ENCODE measurements around the gene UVRAG. TPM values are rescaled to one million over a fixed set of nuclear protein-coding genes. Genes with fewer than 3 reads are reported as not detected.
A peak's percentile ranks its signal among the peaks of the same experiment; 100 is the strongest.

The UVRAG gene
- total RNA-seq, 4 donors from 2014 or later: 16.6 to 22.1 (median 19.3) TPM

- peak in 1 of 2 donors; percentile 30 for ATAC-seq
- in situ Hi-C loops (cut with MboI; ENCODE audit: low sequenced_read_pairs in 4 of 4) (no loop called here), intact Hi-C loops (cut with DNase I; ENCODE audit: low total_unique reads) (no loop called here)
- no peaks in the 10 kb centered on the region for H3K9me3 ChIP-seq
- no peak overlapping the region for H3K27ac ChIP-seq
- H3K27me3 ChIP-seq: no peaks in the 10 kb centered on the region
- no peak for DNase-seq
- H3K4me3 ChIP-seq: no peak overlapping the region
- TF ChIP-seq POLR2A (IDR thresholded peaks at IDR 0.05) (no peak), CTCF (IDR thresholded peaks at IDR 0.05 in 4 of 5, conservative IDR thresholded peaks at IDR 0.05 in 1 of 5) (no peak)
- H3K36me3 ChIP-seq: no peaks in the 10 kb centered on the region
- peaks cover 21 to 22% of the 10 kb centered on the region in 2 donors for H3K4me1 ChIP-seq
Observed at GRCh38 chr11:75831915-75832502, 17.0 kb downstream of the UVRAG start.

- Histone ChIP-seq H3K36me3 (no peaks in the 10 kb centered on the region), H3K9me3 (no peaks in the 10 kb centered on the region), H3K4me1 (peaks cover 13 to 14% of the 10 kb centered on the region in 2 donors), H3K27me3 (no peaks in the 10 kb centered on the region), H3K4me3 (no peak overlapping the region), H3K27ac (no peak overlapping the region)
- ATAC-seq (no peak), DNase-seq (no peak)
- intact Hi-C loops (cut with DNase I; ENCODE audit: low total_unique reads) (no loop called here), in situ Hi-C loops (cut with MboI; ENCODE audit: low sequenced_read_pairs in 4 of 4) (no loop called here)
- TF ChIP-seq POLR2A (IDR thresholded peaks at IDR 0.05) (no peak), CTCF (IDR thresholded peaks at IDR 0.05 in 4 of 5, conservative IDR thresholded peaks at IDR 0.05 in 1 of 5) (no peak)
Observed at GRCh38 chr11:75834728-75835127, 19.7 kb downstream of the UVRAG start.

DNA sequence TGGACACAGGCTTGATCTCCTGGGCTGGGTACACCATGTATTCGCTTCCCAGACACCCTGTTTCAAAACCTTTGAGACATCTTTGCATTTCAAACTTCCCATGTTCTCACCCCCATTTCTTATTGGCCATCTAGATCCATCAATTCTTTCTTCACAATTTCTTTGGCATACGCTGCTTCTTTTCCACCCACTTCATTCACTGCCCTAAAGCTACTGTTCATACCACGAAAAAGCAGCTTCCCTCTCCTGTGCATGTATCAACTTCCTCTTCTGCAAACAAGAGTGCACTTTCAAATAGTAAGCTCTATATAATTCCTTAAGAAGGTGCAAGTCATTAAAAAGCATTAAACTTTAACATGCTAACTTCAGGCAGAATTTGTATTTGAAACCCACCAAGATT, 21.4 kb downstream of the UVRAG start:
- intact Hi-C loops (cut with DNase I; ENCODE audit: low total_unique reads) (no loop called here), in situ Hi-C loops (cut with MboI; ENCODE audit: low sequenced_read_pairs in 4 of 4) (no loop called here)
- H3K27ac ChIP-seq: no peak overlapping the region
- ATAC-seq (no peak), DNase-seq (no peak)
- H3K9me3 ChIP-seq: no peaks in the 10 kb centered on the region
- no peak for TF ChIP-seq POLR2A (IDR thresholded peaks at IDR 0.05)
- no peak for TF ChIP-seq CTCF (IDR thresholded peaks at IDR 0.05 in 4 of 5, conservative IDR thresholded peaks at IDR 0.05 in 1 of 5)
- H3K4me3 ChIP-seq: no peak overlapping the region
- no peaks in the 10 kb centered on the region for H3K36me3 ChIP-seq
- H3K4me1 ChIP-seq: peaks cover 26 to 28% of the 10 kb centered on the region in 2 donors
- H3K27me3 ChIP-seq: no peaks in the 10 kb centered on the region

GRCh38 chr11:75839851-75840250, 24.8 kb downstream of the UVRAG start:
- DNase-seq: no peak
- intact Hi-C loops (cut with DNase I; ENCODE audit: low total_unique reads): no loop called here
- H3K4me3 ChIP-seq: no peak overlapping the region

More at GRCh38 chr11:75839851-75840250, 24.8 kb downstream of the UVRAG start:
- peak in 1 of 2 donors; percentile 19 for ATAC-seq
- peaks cover 19 to 23% of the 10 kb centered on the region in 2 donors for H3K4me1 ChIP-seq
- H3K9me3 ChIP-seq: no peaks in the 10 kb centered on the region
- H3K27me3 ChIP-seq: no peaks in the 10 kb centered on the region
- no peak for TF ChIP-seq POLR2A (IDR thresholded peaks at IDR 0.05)
- TF ChIP-seq CTCF (IDR thresholded peaks at IDR 0.05 in 4 of 5, conservative IDR thresholded peaks at IDR 0.05 in 1 of 5): no peak
- no peak overlapping the region for H3K27ac ChIP-seq
- no peaks in the 10 kb centered on the region for H3K36me3 ChIP-seq
- in situ Hi-C loops (cut with MboI; ENCODE audit: low sequenced_read_pairs in 4 of 4): no loop called here

All from gastrocnemius medialis (tissue), 4 donors.